GM12878 (cell line): Measurements from ENCODE around the gene PROX2. TPM values are rescaled to one million over a fixed set of nuclear protein-coding genes. Genes with fewer than 3 reads are reported as not detected.

ENCODE experiments used
- ATAC-seq: fragments of 200-7000 bp; cut with Tn5 transposase; 3 replicates; pipeline ENCODE4 v1.9.1; 2020; ENCODE audit warnings: mild to moderate bottlenecking, moderate library complexity
- BruUV-seq: library from RNA; stranded (reverse); fragments of 400-500 nt; replicated peaks from 2 replicates; lab custom pipeline; 2021; lab: Mats Ljungman, UMichigan
- CTCF ChIA-PET: fragments of 300-600 bp; sonication (Branson Sonifier 250); formaldehyde crosslinking; extraction: SDS; loops from one replicate; lab custom pipeline; 2021; ENCODE audit warnings: inconsistent platforms; lab: Yijun Ruan, JAX
- POLR2A ChIA-PET: fragments of 350-600 bp; formaldehyde crosslinking; extraction: SDS; loops from one replicate; lab custom pipeline; 2021; ENCODE audit warnings: inconsistent platforms; lab: Charles Lee
- RAD21 ChIA-PET: fragments of 300-600 bp; sonication (Branson Sonifier 250); formaldehyde crosslinking; loops from one replicate; lab custom pipeline; 2023; ENCODE audit warnings: antibody characterized with exemption; ENCODE audit not compliant: unreplicated experiment; lab: Charles Lee
- SMC1A ChIA-PET: fragments of 300-600 bp; sonication (Branson Sonifier 250); formaldehyde crosslinking; loops from one replicate; lab custom pipeline; 2023; ENCODE audit not compliant: unreplicated experiment, uncharacterized antibody; lab: Charles Lee
- DNase-seq: peaks from one replicate; pipeline ENCODE4 v3.0.0-alpha.2; 2011; ENCODE audit warnings: low read depth, low spot score
- FAIRE-seq: peaks from 3 replicates; lab custom pipeline; 2011; peaks lifted over from hg19 to GRCh38; lab: Jason Lieb, UNC
- H2AFZ ChIP-seq: 2 replicates; pipeline ENCODE4 v1.6.0; 2011; ENCODE audit warnings: low read depth, low read length, control low read depth; ENCODE audit not compliant: control insufficient read depth
- H3K27ac ChIP-seq: 2 replicates; pipeline ENCODE4 v1.5.1; 2011; ENCODE audit warnings: control low read depth; ENCODE audit not compliant: control insufficient read depth, insufficient read depth
- H3K27me3 ChIP-seq, 2 experiments: replicated peaks in 1 of 2; 2 replicates each; pipeline versions ENCODE4 v1.6.0 to v1.6.1; 2011; ENCODE audit warnings: low read length in 1 of 2; ENCODE audit not compliant: control insufficient read depth in 2 of 2, insufficient read depth in 2 of 2
- H3K36me3 ChIP-seq, 2 experiments: 2 replicates each; pipeline ENCODE4 v1.5.1; 2011; ENCODE audit warnings: low read length in 1 of 2; ENCODE audit not compliant: control insufficient read depth in 2 of 2, insufficient read depth in 2 of 2
- H3K4me1 ChIP-seq: 2 replicates; pipeline ENCODE4 v1.6.1; 2011; ENCODE audit warnings: mild to moderate bottlenecking, low read length, moderate library complexity, mixed read lengths; ENCODE audit not compliant: control insufficient read depth, insufficient read depth
- H3K4me2 ChIP-seq: 2 replicates; pipeline ENCODE4 v1.6.0; 2011; ENCODE audit warnings: control low read depth; ENCODE audit not compliant: control insufficient read depth, insufficient read depth
- H3K4me3 ChIP-seq: fragments of 200-600 bp; sonication (generic); 2 replicates; pipeline ENCODE4 v1.5.1; 2016
- H3K79me2 ChIP-seq: 2 replicates; pipeline ENCODE4 v1.6.0; 2011; ENCODE audit warnings: low read length; ENCODE audit not compliant: control insufficient read depth, insufficient read depth
- H3K9ac ChIP-seq: 2 replicates; pipeline ENCODE4 v1.8.0; 2011; ENCODE audit warnings: low read length, control low read depth, mixed read lengths; ENCODE audit not compliant: control insufficient read depth, insufficient read depth
- H3K9me3 ChIP-seq: replicated peaks from 3 replicates; pipeline ENCODE4 v1.5.1; 2011; ENCODE audit warnings: mild to moderate bottlenecking, low read length; ENCODE audit not compliant: control insufficient read depth, insufficient read depth
- H4K20me1 ChIP-seq: 2 replicates; pipeline ENCODE4 v1.6.0; 2011; ENCODE audit not compliant: control insufficient read depth, insufficient read depth
- BCLAF1 ChIP-seq: fragments of 450-650 bp; IDR thresholded peaks from 2 replicates; pipeline ENCODE4 v1.6.1; 2017; ENCODE audit warnings: antibody characterized with exemption, mild to moderate bottlenecking, moderate library complexity
- IRF5 ChIP-seq: fragments of 450-650 bp; IDR thresholded peaks from 2 replicates; pipeline ENCODE4 v1.6.1; 2017; ENCODE audit warnings: borderline replicate concordance
- LARP7 ChIP-seq: fragments of 450-650 bp; IDR thresholded peaks from 2 replicates; pipeline ENCODE4 v1.6.1; 2017; ENCODE audit warnings: mild to moderate bottlenecking
- NFXL1 ChIP-seq: fragments of 450-650 bp; IDR thresholded peaks from 2 replicates; pipeline ENCODE4 v1.6.1; 2017; ENCODE audit warnings: antibody characterized with exemption, mild to moderate bottlenecking, borderline replicate concordance
- RAD51 ChIP-seq: fragments of 450-650 bp; IDR thresholded peaks from 2 replicates; pipeline ENCODE4 v1.6.1; 2016; ENCODE audit warnings: moderate library complexity, mild to moderate bottlenecking, inconsistent platforms
- SMC3 ChIP-seq: IDR thresholded peaks from 2 replicates; pipeline ENCODE4 v1.6.1; 2011; ENCODE audit warnings: low read length, improper control_type of control experiment, borderline replicate concordance
- SREBF1 ChIP-seq: IDR thresholded peaks from 2 replicates; pipeline ENCODE4 v1.6.1; 2012; ENCODE audit warnings: mild to moderate bottlenecking, low read length
- STAT3 ChIP-seq: IDR thresholded peaks from 2 replicates; pipeline ENCODE4 v1.6.1; 2011; ENCODE audit warnings: low read depth, low read length, improper control_type of control experiment
- SUPT20H ChIP-seq: IDR thresholded peaks from 2 replicates; pipeline ENCODE4 v1.6.1; 2011; ENCODE audit warnings: low read depth, mild to moderate bottlenecking, low read length, moderate library complexity, borderline replicate concordance; ENCODE audit not compliant: control insufficient read depth
- TARDBP ChIP-seq: IDR thresholded peaks from 2 replicates; pipeline ENCODE4 v1.6.1; 2016; ENCODE audit warnings: borderline replicate concordance
- ZNF24 ChIP-seq: fragments of 450-650 bp; IDR thresholded peaks from 2 replicates; pipeline ENCODE4 v1.6.1; 2017; ENCODE audit warnings: antibody characterized with exemption, mild to moderate bottlenecking
- ZZZ3 ChIP-seq: IDR thresholded peaks from 2 replicates; pipeline ENCODE4 v1.6.1; 2011; ENCODE audit warnings: low read depth; ENCODE audit not compliant: control insufficient read depth, insufficient read length
- WGBS: methylation state at CpG from one replicate; pipeline ENCODE4 v1.1.6; 2016; ENCODE audit warnings: low lambda C conversion rate; ENCODE audit not compliant: insufficient replicate concordance, insufficient coverage; ENCODE audit errors: missing lambda C conversion rate; 5-methylcytosine and 5-hydroxymethylcytosine counted together
- in situ Hi-C: fragments of 300-500 bp; cut with MboI; formaldehyde crosslinking; loops from 9 replicates; pipeline ENCODE4 v1.14.3; 2018; ENCODE audit warnings: mixed read lengths
- intact Hi-C: fragments of 100-400 bp; cut with micrococcal nuclease; formaldehyde crosslinking; loops from one replicate; pipeline ENCODE4 v1.14.2; 2022; ENCODE audit not compliant: unreplicated experiment
- polyA plus RNA-seq, 11 experiments: library from polyadenylated mRNA; depleted of rRNA in 4 of 11; unstranded in 6 of 11; stranded (reverse) in 5 of 11; fragments of >200 nt; fragmentation: Nextera tagmentation in 4 of 11; fragmentation: Illumina TruSeq in 1 of 11; extraction: Ambion mirVana in 4 of 11; extraction: Trizol in 1 of 11; gene quantifications; 1 replicate in 1 of 11; 2 replicates in 10 of 11; pipeline versions ENCODE4 v1.2.1 to v1.2.3, GENCODE V29; 2011 to 2016; ENCODE audit warnings: inconsistent platforms in 2 of 11, missing spikeins in 2 of 11, low read depth in 1 of 11
- total RNA-seq, 4 experiments: library from RNA; depleted of rRNA in 3 of 4; stranded (reverse); fragments of >200 nt in 3 of 4; fragmentation: Illumina TruSeq in 1 of 4; extraction: Trizol in 1 of 4; gene quantifications; 2 replicates each; pipeline versions ENCODE4 v1.2.1 to v1.2.3, GENCODE V29; 2013 to 2021
- TF ChIP-seq, protein P1 (sequence below), 3 experiments: IDR thresholded peaks in 2 of 3; conservative IDR thresholded peaks in 1 of 3; 2 replicates each; pipeline ENCODE4 v1.5.1; 2011; ENCODE audit warnings: low read depth in 3 of 3, low read length in 3 of 3, mild to moderate bottlenecking in 3 of 3, control low read depth in 2 of 3, moderate library complexity in 2 of 3, inconsistent platforms in 1 of 3, mixed read lengths in 1 of 3; ENCODE audit not compliant: control insufficient read depth in 2 of 3, insufficient read depth in 1 of 3; ENCODE audit errors: extremely low read depth in 1 of 3

PROX2 gene
- total and polyA plus RNA-seq, 10 of the 15 experiments (the other 5 are each of a cell fraction or from before 2014, with no cell fraction given) = 0.04 to 0.42 (median 0.19) TPM

- no peak for TF ChIP-seq BCLAF1
- TF ChIP-seq, protein P1, sequence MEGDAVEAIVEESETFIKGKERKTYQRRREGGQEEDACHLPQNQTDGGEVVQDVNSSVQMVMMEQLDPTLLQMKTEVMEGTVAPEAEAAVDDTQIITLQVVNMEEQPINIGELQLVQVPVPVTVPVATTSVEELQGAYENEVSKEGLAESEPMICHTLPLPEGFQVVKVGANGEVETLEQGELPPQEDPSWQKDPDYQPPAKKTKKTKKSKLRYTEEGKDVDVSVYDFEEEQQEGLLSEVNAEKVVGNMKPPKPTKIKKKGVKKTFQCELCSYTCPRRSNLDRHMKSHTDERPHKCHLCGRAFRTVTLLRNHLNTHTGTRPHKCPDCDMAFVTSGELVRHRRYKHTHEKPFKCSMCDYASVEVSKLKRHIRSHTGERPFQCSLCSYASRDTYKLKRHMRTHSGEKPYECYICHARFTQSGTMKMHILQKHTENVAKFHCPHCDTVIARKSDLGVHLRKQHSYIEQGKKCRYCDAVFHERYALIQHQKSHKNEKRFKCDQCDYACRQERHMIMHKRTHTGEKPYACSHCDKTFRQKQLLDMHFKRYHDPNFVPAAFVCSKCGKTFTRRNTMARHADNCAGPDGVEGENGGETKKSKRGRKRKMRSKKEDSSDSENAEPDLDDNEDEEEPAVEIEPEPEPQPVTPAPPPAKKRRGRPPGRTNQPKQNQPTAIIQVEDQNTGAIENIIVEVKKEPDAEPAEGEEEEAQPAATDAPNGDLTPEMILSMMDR (IDR thresholded peaks at IDR 0.05 in 2 of 3, conservative IDR thresholded peaks at IDR 0.05 in 1 of 3; ENCODE audit: control insufficient read depth in 2 of 3, extremely low read depth in 1 of 3, insufficient read depth in 1 of 3, low read depth in 3 of 3, low read length in 3 of 3) = no peak
Measured at GRCh38 chr14:74898083-74898482, 22.1 kb upstream of the PROX2 start (continued).

DNA sequence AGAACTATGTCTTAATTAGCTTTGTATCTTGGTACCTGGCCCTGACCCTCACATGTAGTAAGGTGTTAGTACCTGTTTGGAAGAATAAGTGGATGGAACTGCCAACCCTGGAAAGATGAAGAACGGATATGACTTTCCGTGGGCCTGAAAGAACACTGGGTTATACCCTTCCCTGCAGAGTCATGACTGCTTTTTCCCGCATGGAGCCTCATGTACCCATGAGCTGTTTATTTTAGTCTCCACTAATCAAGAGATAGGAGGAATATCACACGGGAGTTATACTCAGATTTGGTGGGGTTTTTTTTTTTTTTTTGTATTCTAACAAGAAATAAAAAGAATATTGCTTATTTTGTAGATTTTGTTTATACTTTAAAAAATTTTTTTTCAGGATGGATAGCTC lies 21.7 kb upstream of the PROX2 start:
- Histone ChIP-seq H4K20me1 (no peaks in the 10 kb centered on the region), H3K4me3 (no peak overlapping the region), H3K27me3 (no peaks in the 10 kb centered on the region), H3K4me1 (peaks cover 23% of the 10 kb centered on the region), H3K27ac (no peak overlapping the region), H3K9me3 (no peaks in the 10 kb centered on the region), H3K79me2 (no peaks in the 10 kb centered on the region), H3K36me3 (peaks cover 37 to 64% of the 10 kb centered on the region in 2 experiments), H3K4me2 (no peak overlapping the region), H3K9ac (no peak overlapping the region), H2AFZ (no peak overlapping the region)
- in situ Hi-C loops (no loop called here), intact Hi-C loops (no loop called here)
- ChIA-PET SMC1A (interaction anchor here (0.7 to 1.0 kb wide), 2 partner anchors 20 to 38 kb away, joined by 3 to 4 read pairs; no protein-coding TSS in a partner anchor), POLR2A (interaction anchor here (0.6 to 0.7 kb wide), 4 partner anchors 15 to 552 kb away, joined by 3 to 7 read pairs (median 4); no protein-coding TSS in a partner anchor), RAD21 (interaction anchor here (0.6 to 1.1 kb wide), 3 partner anchors 11 to 528 kb away, joined by 3 to 4 read pairs (median 4); no protein-coding TSS in a partner anchor), CTCF (interaction anchor here (0.5 to 26.0 kb wide), 5 partner anchors 8 to 227 kb away, joined by 3 to 552 read pairs (median 4); no protein-coding TSS in a partner anchor)
- no peak for DNase-seq
- no TSS peak for BruUV-seq
- no peak for FAIRE-seq
- 99% methylated on average over 4 of the region's 4 CpGs for WGBS
- no peak for ATAC-seq
- TF ChIP-seq ZNF24 (no peak), IRF5 (no peak), RAD51 (no peak), STAT3 (no peak), LARP7 (no peak), SREBF1 (no peak), SMC3 (no peak), TARDBP (no peak), SUPT20H (no peak), NFXL1 (no peak), ZZZ3 (no peak)
- TF ChIP-seq, protein P1 (IDR thresholded peaks at IDR 0.05 in 2 of 3, conservative IDR thresholded peaks at IDR 0.05 in 1 of 3; ENCODE audit: control insufficient read depth in 2 of 3, extremely low read depth in 1 of 3, insufficient read depth in 1 of 3, low read depth in 3 of 3, low read length in 3 of 3) = no peak
